HEK293T (cell line): Measurements from ENCODE around the gene CAMK2A.
A peak's percentile ranks its signal among the peaks of the same experiment; 100 is the strongest.

ENCODE experiments used
- CTCF ChIA-PET: fragments of 350-600 bp; formaldehyde crosslinking; extraction: SDS; loops from one replicate; lab custom pipeline; 2021; ENCODE audit warnings: antibody characterized with exemption, inconsistent platforms; lab: Yijun Ruan, JAX
- POLR2A ChIA-PET: fragments of 350-600 bp; formaldehyde crosslinking; extraction: SDS; loops from one replicate; lab custom pipeline; 2020; ENCODE audit warnings: antibody characterized with exemption, inconsistent platforms; lab: Yijun Ruan, JAX
- DNase-seq: peaks from one replicate; pipeline ENCODE4 v3.0.0; 2012; ENCODE audit warnings: mixed read lengths; ENCODE audit errors: extremely low spot score
- ARNT ChIP-seq: fragments of 450-650 bp; IDR thresholded peaks from 2 replicates; pipeline ENCODE4 v1.6.1; 2017; ENCODE audit warnings: mild to moderate bottlenecking
- BHLHE40 ChIP-seq: fragments of 450-650 bp; IDR thresholded peaks from 2 replicates; pipeline ENCODE4 v1.6.1; 2016; ENCODE audit warnings: mild to moderate bottlenecking, moderate library complexity, borderline replicate concordance
- CTBP1 ChIP-seq: fragments of 450-650 bp; IDR thresholded peaks from 2 replicates; pipeline ENCODE4 v1.6.1; 2016; ENCODE audit warnings: borderline replicate concordance
- ELF4 ChIP-seq: fragments of 450-650 bp; IDR thresholded peaks from 2 replicates; pipeline ENCODE4 v1.6.1; 2017; ENCODE audit warnings: antibody characterized with exemption
- FOXA1 ChIP-seq: fragments of 450-650 bp; IDR thresholded peaks from 2 replicates; pipeline ENCODE4 v1.6.1; 2016; ENCODE audit warnings: mild to moderate bottlenecking
- FOXK2 ChIP-seq: fragments of 450-650 bp; IDR thresholded peaks from 2 replicates; pipeline ENCODE4 v1.6.1; 2016; ENCODE audit warnings: mild to moderate bottlenecking
- FOXM1 ChIP-seq: fragments of 450-650 bp; IDR thresholded peaks from 2 replicates; pipeline ENCODE4 v1.6.1; 2017; ENCODE audit warnings: mild to moderate bottlenecking, borderline replicate concordance
- HDGF ChIP-seq: fragments of 450-650 bp; IDR thresholded peaks from 2 replicates; pipeline ENCODE4 v1.6.1; 2017; ENCODE audit warnings: antibody characterized with exemption, borderline replicate concordance
- L3MBTL2 ChIP-seq: fragments of 450-650 bp; conservative IDR thresholded peaks from 2 replicates; pipeline ENCODE4 v1.6.1; 2016; ENCODE audit warnings: mild to moderate bottlenecking
- LEF1 ChIP-seq: fragments of 450-650 bp; IDR thresholded peaks from 2 replicates; pipeline ENCODE4 v1.6.1; 2017; ENCODE audit warnings: mild to moderate bottlenecking, borderline replicate concordance
- NFRKB ChIP-seq: fragments of 450-650 bp; IDR thresholded peaks from 2 replicates; pipeline ENCODE4 v1.6.1; 2016; ENCODE audit warnings: mild to moderate bottlenecking, moderate library complexity
- PKNOX1 ChIP-seq: fragments of 450-650 bp; IDR thresholded peaks from 2 replicates; pipeline ENCODE4 v1.6.1; 2016
- SP1 ChIP-seq: fragments of 450-650 bp; IDR thresholded peaks from 2 replicates; pipeline ENCODE4 v1.6.1; 2017
- SUZ12 ChIP-seq: fragments of 450-650 bp; IDR thresholded peaks from 2 replicates; pipeline ENCODE4 v1.6.1; 2016; ENCODE audit warnings: mild to moderate bottlenecking
- TARDBP ChIP-seq: fragments of 450-650 bp; IDR thresholded peaks from 2 replicates; pipeline ENCODE4 v1.6.1; 2016
- ZNF384 ChIP-seq: fragments of 450-650 bp; IDR thresholded peaks from 2 replicates; pipeline ENCODE4 v1.6.1; 2016

CAMK2A gene

GRCh38 chr5:150221471-150221870 is 68.1 kb downstream of the CAMK2A start:
- TF ChIP-seq CTBP1 = no peak
- CTCF ChIA-PET = interaction anchor here (0.6 to 0.7 kb wide), 2 partner anchors 13 to 177 kb away, joined by 3 read pairs; no protein-coding TSS in a partner anchor
- no peak for DNase-seq
- POLR2A ChIA-PET = no interaction called here

- no peak for DNase-seq
- ChIA-PET CTCF (interaction anchor here (0.9 to 1.5 kb wide), 2 partner anchors 13 to 18 kb away, joined by 3 read pairs; no protein-coding TSS in a partner anchor), POLR2A (interaction anchor here (1.0 kb wide), 1 partner anchor 10 kb away, joined by 3 read pairs; no protein-coding TSS in a partner anchor)
- TF ChIP-seq PKNOX1 = no peak
- TF ChIP-seq ELF4 = no peak
- no peak for TF ChIP-seq BHLHE40
- TF ChIP-seq ARNT = no peak
- no peak for TF ChIP-seq FOXA1
- no peak for TF ChIP-seq HDGF
- no peak for TF ChIP-seq TARDBP
- TF ChIP-seq FOXM1 = no peak
- no peak for TF ChIP-seq L3MBTL2
- no peak for TF ChIP-seq CTBP1
- no peak for TF ChIP-seq NFRKB
- TF ChIP-seq SUZ12 = no peak
Observed at GRCh38 chr5:150219861-150220260, 69.7 kb downstream of the CAMK2A start.

GRCh38 chr5:150219142-150219541 is 70.4 kb downstream of the CAMK2A start:
- DNase-seq = peak; percentile 30
- TF ChIP-seq HDGF = no peak
- TF ChIP-seq NFRKB = no peak
- TF ChIP-seq LEF1 = no peak
- TF ChIP-seq FOXK2 = no peak
- no peak for TF ChIP-seq ZNF384
- no peak for TF ChIP-seq FOXM1
- no peak for TF ChIP-seq ELF4
- no peak for TF ChIP-seq CTBP1
- TF ChIP-seq SP1 = no peak
- TF ChIP-seq PKNOX1 = no peak
- TF ChIP-seq L3MBTL2 = no peak
- TF ChIP-seq SUZ12 = no peak
- TF ChIP-seq FOXA1 = no peak
- TF ChIP-seq TARDBP = no peak
- TF ChIP-seq ARNT = no peak
- ChIA-PET CTCF (interaction anchor here (0.6 to 1.5 kb wide), 6 partner anchors 9 to 100 kb away, joined by 3 to 4 read pairs (median 3); no protein-coding TSS in a partner anchor), POLR2A (no interaction called here)

GRCh38 chr5:150218693-150219035 is 70.9 kb downstream of the CAMK2A start:
- CTCF ChIA-PET = interaction anchor here (0.7 to 1.5 kb wide), 8 partner anchors 9 to 100 kb away, joined by 3 to 5 read pairs (median 4); no protein-coding TSS in a partner anchor
- POLR2A ChIA-PET = no interaction called here
- TF ChIP-seq FOXK2 = no peak
- TF ChIP-seq L3MBTL2 = no peak
- TF ChIP-seq FOXM1 = no peak
- no peak for TF ChIP-seq ARNT
- TF ChIP-seq PKNOX1 = no peak
- no peak for TF ChIP-seq BHLHE40
- no peak for TF ChIP-seq TARDBP
- TF ChIP-seq SP1 = no peak
- TF ChIP-seq CTBP1 = no peak
- TF ChIP-seq SUZ12 = no peak
- no peak for TF ChIP-seq HDGF
- no peak for TF ChIP-seq FOXA1
- TF ChIP-seq ZNF384 = no peak
- no peak for DNase-seq

- peak; percentile 90 for DNase-seq
- ChIA-PET CTCF (interaction anchor here (0.7 to 1.5 kb wide), 6 partner anchors 12 to 99 kb away, joined by 3 to 5 read pairs (median 4); no protein-coding TSS in a partner anchor), POLR2A (no interaction called here)
- TF ChIP-seq ARNT (no peak), CTBP1 (no peak), PKNOX1 (no peak), L3MBTL2 (no peak), LEF1 (no peak), HDGF (no peak), ELF4 (no peak), FOXK2 (no peak), BHLHE40 (no peak), SP1 (no peak), NFRKB (no peak), TARDBP (no peak), ZNF384 (no peak), FOXM1 (no peak), FOXA1 (no peak), SUZ12 (no peak)
Observed at GRCh38 chr5:150217873-150218692, 71.5 kb downstream of the CAMK2A start.

- no peak for TF ChIP-seq FOXK2
- no peak for TF ChIP-seq LEF1
- TF ChIP-seq FOXM1 = no peak
- no peak for TF ChIP-seq FOXA1
- TF ChIP-seq L3MBTL2 = no peak
- no peak for TF ChIP-seq BHLHE40
- TF ChIP-seq ARNT = no peak
- no peak for TF ChIP-seq HDGF
- ChIA-PET POLR2A (no interaction called here), CTCF (interaction anchor here (1.5 kb wide), 3 partner anchors 60 to 135 kb away, joined by 3 to 5 read pairs (median 4); no protein-coding TSS in a partner anchor)
- no peak for DNase-seq
Observed at GRCh38 chr5:150217038-150217437, 72.5 kb downstream of the CAMK2A start.
